HCT116 (cell line): ENCODE data around the gene NFIX. TPM values are rescaled to one million over a fixed set of nuclear protein-coding genes. Genes with fewer than 3 reads are reported as not detected.

ENCODE experiments used
- ATAC-seq: fragments of 200-7000 bp; cut with Tn5 transposase; 2 replicates; pipeline ENCODE4 v1.9.1; 2020; ENCODE audit warnings: mild to moderate bottlenecking, moderate library complexity
- BruUV-seq: library from RNA; stranded (reverse); fragments of 400-500 nt; replicated peaks from 2 replicates; lab custom pipeline; 2021; lab: Mats Ljungman, UMichigan
- CTCF ChIA-PET: fragments of 300-600 bp; sonication (Branson Sonifier 250); formaldehyde crosslinking; loops from one replicate; lab custom pipeline; 2021; ENCODE audit warnings: antibody characterized with exemption; lab: Charles Lee
- POLR2A ChIA-PET: fragments of 300-600, 350-600 bp; sonication (Branson Sonifier 250); formaldehyde crosslinking; loops from one replicate; lab custom pipeline; 2021; ENCODE audit warnings: antibody characterized with exemption; lab: Charles Lee
- RAD21 ChIA-PET, 2 experiments: fragments of 300-600 bp; sonication (Branson Sonifier 250); formaldehyde crosslinking; loops; one replicate each; lab custom pipeline; 2023; ENCODE audit warnings: low total read pairs in 2 of 2; ENCODE audit not compliant: uncharacterized antibody in 2 of 2, unreplicated experiment in 2 of 2, low non-redundant PET in 1 of 2; lab: Charles Lee
- DNase-seq: peaks from one replicate; pipeline ENCODE4 v3.0.0-alpha.2; 2010; ENCODE audit warnings: low read depth, low spot score
- H2AFZ ChIP-seq: fragments of 200-600 bp; shearing (Covaris generic), sonication (generic); 2 replicates; pipeline ENCODE4 v1.6.1; 2017; ENCODE audit warnings: low read depth, mixed run types, mixed read lengths, antibody characterized with exemption, low read length; ENCODE audit not compliant: poor library complexity, severe bottlenecking
- H3K27ac ChIP-seq: 2 replicates; pipeline ENCODE4 v1.5.1; 2012; ENCODE audit warnings: low read depth, low read length
- H3K27me3 ChIP-seq: fragments of 200-600 bp; sonication (generic); 2 replicates; pipeline ENCODE4 v1.6.1; 2016; ENCODE audit warnings: mixed run types, low read length, mixed read lengths; ENCODE audit not compliant: insufficient read depth
- H3K36me3 ChIP-seq, 2 experiments: fragments of 200-500 bp in 1 of 2; fragments of 200-600 bp in 1 of 2; sonication (Bioruptor generic) in 1 of 2; sonication (generic) in 1 of 2; 2 replicates each; pipeline versions ENCODE4 v1.5.1 to v1.6.1; 2014 to 2016; ENCODE audit warnings: low read length in 2 of 2, inconsistent platforms in 1 of 2, mixed read lengths in 1 of 2, mixed run types in 1 of 2; ENCODE audit not compliant: insufficient read depth in 2 of 2, control insufficient read depth in 1 of 2
- H3K4me1 ChIP-seq, 2 experiments: fragments of 200-600 bp in 1 of 2; sonication (generic) in 1 of 2; 2 replicates each; pipeline versions ENCODE4 v1.5.1 to v1.6.1; 2012 to 2017; ENCODE audit warnings: low read length in 2 of 2, inconsistent platforms in 1 of 2, mild to moderate bottlenecking in 1 of 2, mixed read lengths in 1 of 2, mixed run types in 1 of 2, moderate library complexity in 1 of 2; ENCODE audit not compliant: insufficient read depth in 2 of 2, control insufficient read depth in 1 of 2
- H3K4me2 ChIP-seq: fragments of 200-600 bp; sonication (generic); 2 replicates; pipeline ENCODE4 v1.6.1; 2017; ENCODE audit warnings: mixed run types, low read length, mixed read lengths
- H3K4me3 ChIP-seq, 2 experiments: fragments of 200-600 bp in 1 of 2; sonication (generic) in 1 of 2; replicated peaks in 1 of 2; 2 replicates each; pipeline ENCODE4 v1.5.1; 2011 to 2016; ENCODE audit warnings: low read length in 2 of 2, control low read depth in 1 of 2, low read depth in 1 of 2, mild to moderate bottlenecking in 1 of 2, mixed read lengths in 1 of 2, mixed run types in 1 of 2
- H3K79me2 ChIP-seq: fragments of 200-600 bp; sonication (generic); 2 replicates; pipeline ENCODE4 v1.6.1; 2017; ENCODE audit warnings: mild to moderate bottlenecking, mixed run types, low read length, moderate library complexity, mixed read lengths; ENCODE audit not compliant: insufficient read depth
- H3K9ac ChIP-seq: fragments of 200-600 bp; sonication (generic); 2 replicates; pipeline ENCODE4 v1.6.1; 2016; ENCODE audit warnings: low read length, mixed read lengths
- H3K9me2 ChIP-seq: fragments of 200-600 bp; sonication (generic), shearing (Covaris generic); 2 replicates; pipeline ENCODE4 v1.6.1; 2017; ENCODE audit warnings: mixed run types, mild to moderate bottlenecking, moderate library complexity; ENCODE audit not compliant: insufficient read depth
- H3K9me3 ChIP-seq, 2 experiments: fragments of 200-500 bp in 1 of 2; fragments of 200-600 bp in 1 of 2; sonication (Bioruptor generic) in 1 of 2; sonication (generic) in 1 of 2; 2 replicates each; pipeline ENCODE4 v1.6.1; 2014 to 2017; ENCODE audit warnings: low read length in 2 of 2, mixed read lengths in 2 of 2, inconsistent platforms in 1 of 2, low read depth in 1 of 2, mild to moderate bottlenecking in 1 of 2, mixed run types in 1 of 2, moderate library complexity in 1 of 2; ENCODE audit not compliant: control insufficient read depth in 1 of 2, insufficient read depth in 1 of 2
- H4K20me1 ChIP-seq: fragments of 200-600 bp; sonication (generic), shearing (Covaris generic); 2 replicates; pipeline ENCODE4 v1.6.1; 2017; ENCODE audit warnings: mixed run types, mild to moderate bottlenecking, moderate library complexity; ENCODE audit not compliant: insufficient read depth
- CEBPB ChIP-seq: IDR thresholded peaks from 2 replicates; pipeline ENCODE4 v1.6.1; 2012; ENCODE audit warnings: low read depth
- CTCF ChIP-seq, 3 experiments: fragments of 200-600 bp in 1 of 3; sonication (generic) in 1 of 3; IDR thresholded peaks in 2 of 3; conservative IDR thresholded peaks in 1 of 3; 2 replicates each; pipeline ENCODE4 v1.5.1; 2012 to 2017; ENCODE audit warnings: low read depth in 2 of 3, low read length in 2 of 3, antibody characterized with exemption in 1 of 3, borderline replicate concordance in 1 of 3, control low read depth in 1 of 3, mild to moderate bottlenecking in 1 of 3, mixed read lengths in 1 of 3, mixed run types in 1 of 3, moderate library complexity in 1 of 3; ENCODE audit not compliant: insufficient read depth in 1 of 3
- ELF1 ChIP-seq: IDR thresholded peaks from 2 replicates; pipeline ENCODE4 v1.6.1; 2012; ENCODE audit warnings: low read depth, borderline replicate concordance
- EZH2 ChIP-seq: fragments of 200-600 bp; sonication (generic); IDR thresholded peaks from 2 replicates; pipeline ENCODE4 v1.6.1; 2017; ENCODE audit warnings: antibody characterized with exemption, mixed run types
- EZH2phosphoT487 ChIP-seq: fragments of 200-600 bp; IDR thresholded peaks from 2 replicates; pipeline ENCODE4 v1.6.1; 2018; ENCODE audit warnings: antibody characterized with exemption, borderline replicate concordance
- JUND ChIP-seq: IDR thresholded peaks from 2 replicates; pipeline ENCODE4 v1.6.1; 2012
- MAX ChIP-seq: IDR thresholded peaks from 2 replicates; pipeline ENCODE4 v1.6.1; 2012
- POLR2A ChIP-seq: IDR thresholded peaks from 2 replicates; pipeline ENCODE4 v1.7.0; 2011; ENCODE audit warnings: borderline replicate concordance; ENCODE audit not compliant: insufficient read depth, insufficient read length; ENCODE audit errors: extremely low read depth
- POLR2AphosphoS5 ChIP-seq: IDR thresholded peaks from 2 replicates; pipeline ENCODE4 v1.6.1; 2011; ENCODE audit warnings: mild to moderate bottlenecking, low read depth, low read length, moderate library complexity
- RAD21 ChIP-seq: IDR thresholded peaks from 2 replicates; pipeline ENCODE4 v1.6.1; 2012; ENCODE audit warnings: low read depth, mild to moderate bottlenecking
- SIN3A ChIP-seq: IDR thresholded peaks from 2 replicates; pipeline ENCODE4 v1.6.1; 2012; ENCODE audit warnings: low read depth
- SRF ChIP-seq: IDR thresholded peaks from 2 replicates; pipeline ENCODE4 v1.6.1; 2012; ENCODE audit warnings: low read depth
- TCF7L2 ChIP-seq: IDR thresholded peaks from 2 replicates; pipeline ENCODE4 v1.7.0; 2011; ENCODE audit warnings: borderline replicate concordance, inconsistent platforms; ENCODE audit not compliant: insufficient read depth, insufficient read length; ENCODE audit errors: extremely low read depth
- YY1 ChIP-seq: IDR thresholded peaks from 2 replicates; pipeline ENCODE4 v1.6.1; 2011; ENCODE audit warnings: low read length, low read depth, moderate library complexity, mild to moderate bottlenecking; ENCODE audit not compliant: insufficient replicate concordance; ENCODE audit errors: extremely low read depth
- ZBTB33 ChIP-seq: IDR thresholded peaks from 2 replicates; pipeline ENCODE4 v1.6.1; 2011; ENCODE audit warnings: mild to moderate bottlenecking, low read length, moderate library complexity; ENCODE audit not compliant: insufficient replicate concordance; ENCODE audit errors: extremely low read depth
- ZFX ChIP-seq: fragments of 450-650 bp; IDR thresholded peaks from 2 replicates; pipeline ENCODE4 v1.6.1; 2017
- intact Hi-C: fragments of 100-400 bp; cut with micrococcal nuclease; formaldehyde crosslinking; loops from 2 replicates; pipeline ENCODE4 v1.10.0; 2022
- total RNA-seq: library from RNA; stranded (reverse); gene quantifications from one replicate; pipeline ENCODE4 v1.2.1, GENCODE V29; 2021; ENCODE audit not compliant: unreplicated experiment

The NFIX gene
- total RNA-seq, 1 experiment from 2014 or later, result 34.8 TPM

GRCh38 chr19:13094771-13095392, 99.6 kb downstream of the NFIX start:
- ChIA-PET CTCF (interaction anchor here (0.9 to 6.6 kb wide), 11 partner anchors 11 to 129 kb away, joined by 3 to 94 read pairs (median 5); partner anchors contain the start of genes IER2, NACC1 and STX10), POLR2A (interaction anchor here (1.0 to 1.8 kb wide), 2 partner anchors 112 to 117 kb away, joined by 3 to 6 read pairs; no protein-coding TSS in a partner anchor)
- H3K9me2 ChIP-seq, result no peaks in the 10 kb centered on the region
- no TSS peak for BruUV-seq
- no peak overlapping the region for H2AFZ ChIP-seq
- no peak overlapping the region for H3K27ac ChIP-seq
- no peak overlapping the region for H3K9ac ChIP-seq
- H3K27me3 ChIP-seq, result no peaks in the 10 kb centered on the region
- DNase-seq, result no peak
- peaks cover 6 to 32% of the 10 kb centered on the region in 2 experiments; a peak in 3 of 4 replicates for H3K4me1 ChIP-seq
- no peaks in the 10 kb centered on the region for H4K20me1 ChIP-seq
- no peak overlapping the region for H3K4me3 ChIP-seq
- TF ChIP-seq POLR2A, result no peak
- TF ChIP-seq ELF1, result no peak
- TF ChIP-seq SIN3A, result no peak
- no peak for TF ChIP-seq ZFX
- TF ChIP-seq JUND, result no peak
- TF ChIP-seq CTCF (IDR thresholded peaks at IDR 0.05 in 2 of 3, conservative IDR thresholded peaks at IDR 0.05 in 1 of 3; ENCODE audit: borderline replicate concordance in 1 of 3, insufficient read depth in 1 of 3, low read depth in 2 of 3, low read length in 2 of 3), result no peak
- TF ChIP-seq POLR2AphosphoS5, result no peak
- TF ChIP-seq MAX, result no peak
- no peak for TF ChIP-seq ZBTB33
- TF ChIP-seq EZH2, result no peak
- TF ChIP-seq CEBPB, result no peak
- no peak for TF ChIP-seq RAD21
- no peak for TF ChIP-seq SRF
- no peak for TF ChIP-seq YY1
- TF ChIP-seq TCF7L2, result no peak
- TF ChIP-seq EZH2phosphoT487, result no peak
- TF ChIP-seq, all 23 proteins: peak for 0
- Histone ChIP-seq H3K4me2 (no peak overlapping the region), H3K9me3 (no peaks in the 10 kb centered on the region), H3K79me2 (no peaks in the 10 kb centered on the region), H3K36me3 (no peaks in the 10 kb centered on the region)
- intact Hi-C loops, result loop anchor here (1.0 to 5.0 kb wide), 2 partner anchors 63 to 112 kb away; no protein-coding TSS in a partner anchor
- ATAC-seq, result no peak
- RAD21 ChIA-PET, result interaction anchor here (1.3 to 2.5 kb wide), 7 partner anchors 34 to 130 kb away, joined by 6 to 25 read pairs (median 7); no protein-coding TSS in a partner anchor
